ENCODE data around the gene COX8A.

The COX8A gene

GRCh38 chr11:64003807-64004589, 29.6 kb downstream of the COX8A start:
- no peak for DNase-seq

- no peak for DNase-seq
These were observed 30.2 kb downstream of the COX8A start for GRCh38 chr11:64004590-64004984.

GRCh38 chr11:64005691-64006090, 31.3 kb downstream of the COX8A start:
- no peak for DNase-seq

GRCh38 chr11:64006398-64006797, 32.0 kb downstream of the COX8A start:
- no peak for DNase-seq

GRCh38 chr11:64007160-64007628, 32.8 kb downstream of the COX8A start:
- DNase-seq, result no peak

GRCh38 chr11:64007629-64008282, 33.3 kb downstream of the COX8A start:
- DNase-seq, result no peak

- DNase-seq, result no peak
These were observed 34.0 kb downstream of the COX8A start for GRCh38 chr11:64008283-64008913.

GRCh38 chr11:64008914-64009633, 34.7 kb downstream of the COX8A start:
- no peak for DNase-seq

GRCh38 chr11:64009710-64010109, 35.3 kb downstream of the COX8A start:
- no peak for DNase-seq

GRCh38 chr11:64010783-64011182, 36.4 kb downstream of the COX8A start:
- no peak for DNase-seq

- no peak for DNase-seq
These were observed 37.0 kb downstream of the COX8A start for GRCh38 chr11:64011371-64011770.

GRCh38 chr11:64013141-64013896, 38.9 kb downstream of the COX8A start:
- no peak for DNase-seq

GRCh38 chr11:64014356-64014755, 39.9 kb downstream of the COX8A start:
- DNase-seq, result no peak

- no peak for DNase-seq
These were observed 41.1 kb downstream of the COX8A start for GRCh38 chr11:64015510-64015909.

GRCh38 chr11:64015935-64016845, 41.8 kb downstream of the COX8A start:
- no peak for DNase-seq

GRCh38 chr11:64017945-64018224, 43.5 kb downstream of the COX8A start:
- no peak for DNase-seq

- DNase-seq, result no peak
These were observed 43.9 kb downstream of the COX8A start for GRCh38 chr11:64018310-64018709.

GRCh38 chr11:64019106-64020037, 45.0 kb downstream of the COX8A start:
- no peak for DNase-seq

- no peak for DNase-seq
These were observed 46.7 kb downstream of the COX8A start for GRCh38 chr11:64020976-64021756.

GRCh38 chr11:64021757-64022093, 47.3 kb downstream of the COX8A start:
- no peak for DNase-seq

Measured in effector CD4-positive, alpha-beta T cell (primary cell).